HG02623 (cell line): ENCODE results near the gene NDRG4.
A peak's percentile ranks its signal among the peaks of the same experiment; 100 is the strongest.

Experiments
- ATAC-seq: cut with Tn5 transposase; IDR thresholded peaks from one replicate; pipeline ENCODE4 v1.9.1; 2021; ENCODE audit warnings: moderate library complexity; ENCODE audit not compliant: unreplicated experiment

The NDRG4 gene

DNA sequence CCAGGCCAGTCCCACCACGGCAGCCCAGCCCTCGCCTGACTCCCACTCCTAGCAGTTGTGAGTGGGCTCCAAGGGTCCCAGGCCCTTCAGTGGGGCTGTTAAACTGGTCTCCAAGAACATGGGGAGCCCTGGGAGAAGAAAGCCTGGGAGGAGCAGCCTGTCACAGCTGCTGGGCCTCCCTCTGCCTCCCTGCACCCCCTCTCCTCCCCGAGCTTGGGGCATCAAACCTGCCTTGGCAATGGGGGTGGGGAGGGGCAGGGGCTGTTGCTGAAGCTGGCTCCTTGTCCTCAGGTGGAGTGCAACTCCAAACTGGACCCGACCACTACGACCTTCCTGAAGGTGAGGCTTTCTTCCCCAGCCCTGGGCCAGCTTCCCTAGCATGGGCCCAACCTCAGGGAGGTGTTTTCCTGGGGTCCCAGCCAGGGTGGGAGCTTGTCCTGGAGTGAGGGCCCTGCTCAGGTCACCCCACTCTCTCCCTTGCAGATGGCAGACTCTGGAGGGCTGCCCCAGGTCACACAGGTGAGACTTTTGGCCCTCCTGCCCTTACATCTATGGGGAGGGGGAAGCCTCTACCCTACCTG, 8.8 kb downstream of the NDRG4 start:
- ATAC-seq, result no peak

- ATAC-seq, result no peak
Measured at GRCh38 chr16:58509256-58510096, 9.5 kb downstream of the NDRG4 start.

DNA sequence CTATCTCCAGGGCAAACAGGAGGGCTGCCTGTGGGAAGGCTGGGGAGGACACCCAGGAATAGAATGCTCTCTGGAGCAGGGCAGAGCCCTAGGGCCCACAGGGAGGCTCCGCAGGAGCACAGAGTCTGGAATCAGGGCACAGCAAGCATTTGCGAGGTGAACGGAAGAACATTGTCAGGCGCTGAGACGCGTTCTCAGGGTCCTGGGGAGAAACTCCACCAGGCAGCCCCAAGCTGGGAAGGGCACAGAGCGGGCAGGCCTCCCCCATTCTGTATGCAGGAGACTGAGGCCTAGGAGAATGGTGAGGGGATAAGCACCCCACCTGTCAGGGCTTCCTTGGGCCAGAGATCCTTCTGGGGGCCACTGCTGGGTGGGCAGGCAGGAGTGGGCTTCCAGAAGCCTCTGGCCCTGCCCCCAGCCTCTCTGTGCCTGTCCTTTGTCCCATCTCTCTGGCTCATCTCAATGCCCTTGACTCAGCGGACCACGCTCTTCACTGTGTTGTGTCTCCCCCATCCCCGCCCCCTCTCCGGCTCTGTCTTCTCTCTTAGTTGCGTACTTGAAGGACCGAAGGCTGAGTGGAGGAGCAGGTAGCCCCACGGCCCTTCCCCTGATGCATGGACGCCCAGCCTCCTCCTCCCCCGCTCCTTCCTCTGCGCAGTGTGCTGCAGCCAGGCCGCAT, 10.3 kb downstream of the NDRG4 start:
- no peak for ATAC-seq

DNA sequence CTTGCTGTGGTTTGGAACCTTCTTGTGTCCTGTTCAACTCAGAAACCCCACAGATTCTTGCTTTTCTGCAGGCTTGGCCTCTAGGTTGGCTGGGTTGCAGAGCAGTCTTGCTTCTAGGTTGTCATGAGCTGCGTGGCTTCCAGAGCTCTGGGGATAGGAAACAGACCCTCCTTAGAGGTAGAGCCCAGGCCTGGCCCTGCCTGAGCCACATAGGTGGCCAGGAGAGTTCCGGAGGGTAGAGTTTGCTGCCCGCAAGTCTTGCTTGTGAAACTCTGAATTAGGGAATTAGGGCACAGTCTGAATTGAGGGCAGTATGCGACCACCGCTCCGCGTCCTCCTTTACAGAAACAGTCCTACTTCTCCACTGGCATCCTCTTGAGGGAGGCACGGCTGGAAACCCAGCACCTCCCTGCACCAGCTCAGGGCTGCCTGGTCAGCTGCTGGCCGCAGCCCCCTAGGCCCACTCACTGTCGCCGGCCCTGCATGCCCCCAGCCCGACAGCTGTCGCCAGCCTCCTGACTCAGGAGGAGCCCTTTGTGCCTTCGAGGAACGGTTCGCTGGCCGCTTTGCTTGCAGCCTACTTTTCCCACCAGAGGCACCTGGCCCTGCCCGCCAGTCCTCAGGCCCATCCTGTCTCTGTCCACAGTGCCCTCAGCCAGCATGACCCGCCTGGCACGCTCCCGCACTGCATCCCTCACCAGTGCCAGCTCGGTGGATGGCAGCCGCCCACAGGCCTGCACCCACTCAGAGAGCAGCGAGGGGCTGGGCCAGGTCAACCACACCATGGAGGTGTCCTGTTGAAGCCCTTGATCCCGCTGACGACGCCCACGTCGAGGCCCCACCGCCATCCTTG, 11.1 kb downstream of the NDRG4 start:
- no peak for ATAC-seq

- peak; percentile 29 for ATAC-seq
Measured at GRCh38 chr16:58511933-58512815, 12.2 kb downstream of the NDRG4 start.

- no peak for ATAC-seq
Measured at GRCh38 chr16:58513874-58514273, 13.9 kb downstream of the NDRG4 start.

DNA sequence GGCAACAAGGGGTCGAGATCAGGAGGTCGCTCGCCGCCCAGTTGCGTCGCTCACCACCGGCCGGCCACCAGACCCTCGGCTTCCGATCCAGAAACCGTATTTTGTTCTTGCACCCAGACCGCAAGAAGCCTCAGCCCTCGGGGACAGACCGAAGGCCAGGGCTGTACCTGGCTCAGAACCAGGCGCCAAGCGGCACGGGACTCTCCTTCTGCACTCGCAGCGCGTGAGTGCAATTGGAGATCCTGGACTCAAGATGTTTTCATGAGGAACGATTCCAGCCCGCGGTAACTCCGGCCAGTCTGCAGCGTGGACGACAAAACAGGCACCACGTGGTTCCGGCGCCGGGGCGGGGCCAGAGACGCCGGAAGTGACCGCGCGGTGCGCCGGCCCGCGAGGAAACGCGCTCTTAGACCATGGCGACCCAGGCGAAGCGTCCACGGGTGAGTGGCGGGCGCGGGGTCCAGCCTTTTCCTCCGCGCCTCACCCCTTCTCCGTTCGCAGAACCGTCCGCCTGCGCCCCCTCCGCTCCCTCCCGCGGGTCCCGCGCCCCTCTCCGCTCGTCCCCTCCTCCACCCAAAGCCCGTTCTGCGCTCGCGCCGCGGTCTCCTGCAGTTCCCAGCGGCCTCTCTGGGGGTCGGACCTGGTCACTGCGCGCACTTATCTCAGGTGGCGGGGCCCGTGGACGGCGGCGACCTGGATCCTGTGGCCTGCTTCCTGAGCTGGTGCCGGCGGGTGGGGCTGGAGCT, 15.4 kb downstream of the NDRG4 start, which contains the start of gene SETD6:
Gene SETD6 (plus strand): TSS at position 393 of the 746 bp plus-strand sequence. CDS start 21 bp downstream, at position 414.
- ATAC-seq, result peak; percentile 63

DNA sequence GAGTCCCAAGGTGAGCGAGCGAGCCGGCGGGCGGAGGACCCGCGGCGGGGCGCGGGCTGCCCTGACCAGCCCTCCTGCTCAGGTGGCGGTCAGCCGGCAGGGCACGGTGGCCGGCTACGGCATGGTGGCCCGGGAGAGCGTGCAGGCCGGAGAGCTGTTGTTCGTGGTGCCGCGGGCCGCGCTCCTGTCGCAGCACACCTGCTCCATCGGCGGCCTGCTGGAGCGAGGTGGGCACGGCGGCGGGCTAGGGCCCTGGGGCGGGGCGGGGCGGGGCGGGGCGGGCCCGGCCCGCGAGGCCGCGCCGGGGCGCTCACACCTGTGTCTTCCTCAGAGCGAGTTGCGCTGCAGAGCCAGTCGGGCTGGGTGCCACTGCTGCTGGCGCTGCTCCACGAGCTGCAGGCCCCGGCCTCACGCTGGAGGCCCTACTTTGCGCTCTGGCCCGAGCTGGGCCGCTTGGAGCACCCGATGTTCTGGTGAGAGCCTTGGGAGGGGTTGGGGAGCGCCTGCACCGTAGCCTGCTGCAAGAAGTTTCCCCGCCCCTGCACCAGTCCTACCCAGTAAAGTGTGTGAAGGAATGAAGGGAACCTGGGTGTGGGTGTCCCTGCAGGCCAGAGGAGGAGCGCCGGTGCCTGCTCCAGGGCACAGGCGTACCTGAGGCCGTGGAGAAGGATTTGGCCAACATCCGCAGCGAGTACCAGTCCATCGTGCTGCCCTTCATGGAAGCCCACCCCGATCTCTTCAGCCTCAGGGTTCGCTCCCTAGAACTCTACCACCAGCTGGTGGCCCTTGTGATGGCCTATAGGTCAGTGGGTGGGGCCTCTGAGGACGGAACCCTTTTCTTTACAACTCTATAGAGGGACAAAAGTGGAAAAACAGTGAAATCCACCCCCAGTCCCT, 16.2 kb downstream of the NDRG4 start:
- ATAC-seq, result peak; percentile 28

DNA sequence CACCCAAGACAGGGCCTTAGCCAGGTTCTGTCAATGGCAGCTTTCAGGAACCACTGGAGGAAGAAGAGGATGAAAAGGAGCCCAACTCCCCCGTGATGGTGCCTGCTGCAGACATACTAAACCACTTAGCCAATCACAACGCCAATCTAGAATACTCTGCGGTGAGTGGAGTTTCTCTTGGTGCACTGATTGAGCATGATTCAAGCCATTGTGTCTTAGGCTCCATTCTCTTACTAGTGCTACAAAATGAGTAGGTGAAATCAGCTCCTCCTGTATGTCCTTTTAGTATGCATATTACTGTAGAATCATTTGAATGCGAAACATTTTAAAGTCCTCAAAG, 16.8 kb downstream of the NDRG4 start:
- ATAC-seq, result no peak

DNA sequence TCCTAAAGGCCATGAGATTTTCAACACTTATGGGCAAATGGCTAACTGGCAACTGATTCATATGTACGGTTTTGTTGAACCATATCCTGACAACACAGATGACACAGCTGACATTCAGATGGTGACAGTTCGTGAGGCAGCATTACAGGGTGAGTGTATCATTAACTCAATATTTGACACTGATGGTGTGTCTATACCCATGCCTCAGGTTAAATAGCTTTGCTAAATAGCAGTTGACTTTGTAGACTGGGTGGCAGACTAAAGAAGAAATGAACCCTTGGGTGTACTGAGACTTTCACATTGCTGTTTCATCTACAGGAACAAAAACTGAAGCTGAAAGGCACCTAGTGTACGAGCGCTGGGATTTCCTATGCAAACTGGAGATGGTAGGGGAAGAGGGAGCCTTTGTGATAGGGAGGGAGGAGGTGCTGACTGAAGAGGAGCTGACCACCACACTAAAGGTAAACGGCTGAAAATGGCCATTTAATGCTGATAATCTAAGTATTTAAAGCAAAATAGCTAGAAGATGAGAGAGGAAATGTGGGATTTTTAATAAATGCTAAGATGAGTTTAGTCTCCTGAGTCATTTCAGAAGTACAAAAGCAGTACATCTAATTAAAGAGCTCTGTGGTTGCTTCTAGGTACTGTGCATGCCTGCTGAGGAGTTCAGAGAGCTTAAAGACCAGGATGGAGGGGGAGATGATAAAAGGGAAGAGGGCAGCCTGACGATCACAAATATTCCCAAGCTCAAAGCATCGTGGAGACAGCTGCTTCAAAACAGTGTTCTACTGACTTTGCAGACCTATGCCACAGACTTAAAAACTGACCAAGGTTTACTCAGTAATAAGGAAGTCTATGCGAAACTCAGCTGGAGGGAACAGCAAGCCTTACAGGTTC, 18.4 kb downstream of the NDRG4 start:
- peak; percentile 30 for ATAC-seq

- no peak for ATAC-seq
Measured at GRCh38 chr16:58518980-58519368, 19.0 kb downstream of the NDRG4 start.

DNA sequence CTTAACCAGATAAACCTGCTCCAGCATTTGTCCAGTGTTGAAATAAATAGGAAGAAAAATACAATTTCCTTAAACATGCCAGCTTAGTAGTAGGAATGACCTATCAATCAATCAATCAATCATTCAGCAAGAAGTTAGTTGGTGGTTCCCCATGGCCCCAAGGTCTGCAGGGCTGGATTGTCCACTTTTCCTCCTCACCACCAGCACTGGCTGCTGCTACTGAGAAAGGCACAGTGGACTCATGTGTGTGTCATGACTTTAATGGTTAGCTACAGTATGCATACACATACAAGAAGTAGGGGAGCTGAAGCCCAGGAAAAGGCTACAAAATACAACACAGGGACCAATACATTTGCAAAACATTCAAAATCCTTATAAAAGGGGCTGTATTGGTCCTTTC, 19.8 kb downstream of the NDRG4 start:
- no peak for ATAC-seq

GRCh38 chr16:58530179-58530578, 30.2 kb downstream of the NDRG4 start:
- ATAC-seq, result no peak

DNA sequence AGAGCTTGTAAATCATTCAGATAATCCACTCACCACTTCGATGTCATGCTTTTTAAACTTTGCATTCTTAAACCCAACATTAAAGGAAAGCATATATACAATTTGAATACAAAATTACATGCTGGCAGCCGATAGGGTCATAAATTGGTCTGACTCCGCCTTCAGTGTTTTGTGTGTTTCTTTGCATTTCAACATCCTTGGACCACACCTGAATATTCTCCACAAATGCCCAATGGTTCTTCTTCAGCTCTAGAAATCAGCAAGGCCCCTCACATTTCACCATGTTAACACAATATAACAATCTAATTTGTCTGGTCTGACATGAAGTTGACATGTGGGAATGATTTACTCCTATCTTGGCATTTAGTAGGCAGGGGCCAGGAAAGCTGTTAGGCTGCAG, 32.5 kb downstream of the NDRG4 start:
- ATAC-seq, result no peak

DNA sequence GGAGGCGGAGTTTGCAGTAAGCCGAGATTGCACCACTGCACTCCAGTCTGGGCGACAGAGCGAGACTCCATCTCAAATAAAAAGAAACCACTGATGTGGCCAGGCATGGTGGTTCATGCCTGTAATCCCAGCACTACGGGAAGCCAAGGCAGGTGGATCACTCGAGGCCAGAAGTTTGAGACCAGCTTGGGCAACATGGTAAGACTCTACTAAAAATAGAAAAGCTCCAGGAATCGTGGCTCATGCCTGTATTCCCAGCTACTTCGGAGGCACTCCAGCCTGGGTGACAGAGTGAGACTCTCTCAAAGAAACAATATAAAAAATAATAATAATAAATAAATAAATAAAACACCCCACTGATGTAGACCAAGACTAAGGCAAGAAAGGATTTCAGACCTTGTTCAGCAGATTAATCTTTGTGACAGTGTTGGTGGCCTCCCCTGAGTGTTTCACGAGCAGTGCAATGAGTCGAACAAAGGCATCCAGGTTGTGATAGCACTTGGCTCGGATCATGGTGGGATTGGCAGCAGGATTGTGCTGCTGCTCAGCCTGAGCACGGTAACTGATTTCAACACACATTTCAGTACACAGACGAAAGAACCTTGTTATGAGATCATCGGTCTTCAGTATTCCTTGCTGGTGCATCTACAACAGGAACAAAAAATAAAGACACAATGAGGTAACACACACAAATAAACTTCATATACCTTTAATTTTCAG, 34.0 kb downstream of the NDRG4 start:
- no peak for ATAC-seq

- no peak for ATAC-seq
Measured at GRCh38 chr16:58535100-58535499, 35.2 kb downstream of the NDRG4 start.

- no peak for ATAC-seq
Measured at GRCh38 chr16:58536278-58536677, 36.3 kb downstream of the NDRG4 start.
